ENCODE results near the gene RPS28.

- TF ChIP-seq POLR2A (IDR thresholded peaks at IDR 0.05; ENCODE audit: low read length) (no peak), GATA1 (IDR thresholded peaks at IDR 0.05; ENCODE audit: low read depth, low read length) (no peak)
Observed at GRCh38 chr19:8334458-8335342, 13.4 kb downstream of the RPS28 start.

Measured in erythroblast (primary cell).